ENCODE results near the gene PLAU.

PLAU gene

DNA sequence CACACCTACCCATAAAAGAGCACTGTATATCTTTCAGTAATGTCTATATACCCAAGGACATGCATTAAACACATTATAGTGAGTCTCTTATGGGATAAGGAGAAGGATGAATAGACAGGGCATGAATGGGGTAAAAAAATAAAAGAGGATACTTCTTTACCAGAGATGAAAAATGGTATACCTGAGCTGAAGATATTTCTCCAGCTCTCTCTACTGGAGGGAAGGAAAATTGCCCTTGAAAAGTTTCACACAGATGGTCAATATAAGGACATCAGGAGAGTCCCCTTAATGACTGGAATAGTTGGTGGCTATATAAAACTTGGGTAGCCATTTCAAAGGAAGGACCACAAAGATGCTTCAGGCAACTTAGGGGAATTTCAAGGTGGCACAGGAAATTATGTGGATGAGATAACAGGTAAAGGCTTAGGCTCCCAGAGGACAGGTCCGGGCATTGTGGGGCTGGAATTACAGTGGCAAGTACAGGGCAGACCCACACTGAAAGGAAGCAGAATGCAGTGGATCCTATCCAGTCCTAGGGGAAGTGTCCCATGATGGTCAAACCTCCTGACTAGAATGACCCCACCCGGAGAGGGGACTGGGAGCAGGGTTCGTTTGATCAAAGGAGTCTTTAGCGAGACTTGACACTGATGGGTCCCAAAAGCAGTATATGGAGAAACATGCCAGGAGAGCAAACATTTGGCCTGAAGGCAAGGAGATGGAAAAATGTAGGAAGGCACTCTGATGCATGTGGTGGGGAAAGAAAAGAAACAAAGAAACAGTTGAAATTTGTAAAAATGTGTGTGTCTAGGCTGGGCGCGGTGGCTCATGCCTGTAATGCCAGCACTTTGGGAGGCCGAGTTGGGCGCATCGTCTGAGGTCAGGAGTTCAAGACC lies 35.6 kb downstream of the PLAU start:
- Histone ChIP-seq H3K27ac (ENCODE audit: low read depth in 2 of 2, low read length in 2 of 2) (no peak overlapping the region), H3K4me1 (ENCODE audit: control insufficient read depth in 2 of 2, insufficient read depth in 2 of 2, low read length in 2 of 2) (no peaks in the 10 kb centered on the region), H3K36me3 (ENCODE audit: control insufficient read depth in 2 of 2, insufficient read depth in 2 of 2, low read length in 2 of 2) (no peaks in the 10 kb centered on the region), H3K27me3 (ENCODE audit: control insufficient read depth in 2 of 2, insufficient read depth in 2 of 2, low read length in 2 of 2) (no peaks in the 10 kb centered on the region), H3K4me3 (ENCODE audit: low read length in 2 of 2) (no peak overlapping the region), H3K9ac (ENCODE audit: low read depth in 1 of 2, low read length in 2 of 2) (no peak overlapping the region), H3K9me3 (ENCODE audit: control insufficient read depth in 2 of 2, low read length in 2 of 2) (no peaks in the 10 kb centered on the region)

DNA sequence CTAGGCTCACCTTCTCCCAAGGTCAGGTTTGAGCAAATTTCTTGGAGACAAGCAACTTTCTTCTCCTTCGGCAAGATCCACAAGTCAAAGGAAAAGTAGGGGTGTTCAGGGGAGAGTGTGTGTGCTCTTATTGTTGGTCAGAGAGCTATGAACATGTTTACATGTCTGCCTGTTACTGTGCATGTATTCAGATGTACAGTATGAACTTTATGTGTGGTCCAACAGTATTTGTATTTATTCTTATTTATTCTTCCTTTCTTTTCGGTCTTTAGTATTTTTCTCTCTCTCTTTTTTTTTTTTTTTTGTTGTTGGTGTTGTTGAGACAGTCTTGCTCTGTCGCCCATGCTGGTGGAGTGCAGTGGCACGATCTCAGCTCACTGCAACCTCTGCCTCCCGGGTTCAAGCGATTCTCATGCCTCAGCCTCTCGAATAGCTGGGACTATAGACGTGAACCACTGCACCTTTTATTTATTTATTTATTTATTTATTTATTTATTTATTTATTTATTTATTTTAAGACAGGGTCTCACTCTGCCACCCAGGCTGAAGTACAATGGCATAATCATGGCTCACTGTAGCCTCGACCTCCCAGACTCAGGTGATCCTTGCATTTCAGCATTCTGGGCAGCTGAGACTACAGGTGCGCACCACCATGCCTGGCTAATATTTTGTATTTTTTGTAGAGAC lies 38.2 kb downstream of the PLAU start:
- Histone ChIP-seq H3K4me1 (ENCODE audit: control insufficient read depth in 2 of 2, insufficient read depth in 2 of 2, low read length in 2 of 2) (no peaks in the 10 kb centered on the region), H3K36me3 (ENCODE audit: control insufficient read depth in 2 of 2, insufficient read depth in 2 of 2, low read length in 2 of 2) (no peaks in the 10 kb centered on the region), H3K4me3 (ENCODE audit: low read length in 2 of 2) (no peak overlapping the region), H3K27ac (ENCODE audit: low read depth in 2 of 2, low read length in 2 of 2) (no peak overlapping the region), H3K27me3 (ENCODE audit: control insufficient read depth in 2 of 2, insufficient read depth in 2 of 2, low read length in 2 of 2) (no peaks in the 10 kb centered on the region), H3K9ac (ENCODE audit: low read depth in 1 of 2, low read length in 2 of 2) (no peak overlapping the region), H3K9me3 (ENCODE audit: control insufficient read depth in 2 of 2, low read length in 2 of 2) (no peaks in the 10 kb centered on the region)

DNA sequence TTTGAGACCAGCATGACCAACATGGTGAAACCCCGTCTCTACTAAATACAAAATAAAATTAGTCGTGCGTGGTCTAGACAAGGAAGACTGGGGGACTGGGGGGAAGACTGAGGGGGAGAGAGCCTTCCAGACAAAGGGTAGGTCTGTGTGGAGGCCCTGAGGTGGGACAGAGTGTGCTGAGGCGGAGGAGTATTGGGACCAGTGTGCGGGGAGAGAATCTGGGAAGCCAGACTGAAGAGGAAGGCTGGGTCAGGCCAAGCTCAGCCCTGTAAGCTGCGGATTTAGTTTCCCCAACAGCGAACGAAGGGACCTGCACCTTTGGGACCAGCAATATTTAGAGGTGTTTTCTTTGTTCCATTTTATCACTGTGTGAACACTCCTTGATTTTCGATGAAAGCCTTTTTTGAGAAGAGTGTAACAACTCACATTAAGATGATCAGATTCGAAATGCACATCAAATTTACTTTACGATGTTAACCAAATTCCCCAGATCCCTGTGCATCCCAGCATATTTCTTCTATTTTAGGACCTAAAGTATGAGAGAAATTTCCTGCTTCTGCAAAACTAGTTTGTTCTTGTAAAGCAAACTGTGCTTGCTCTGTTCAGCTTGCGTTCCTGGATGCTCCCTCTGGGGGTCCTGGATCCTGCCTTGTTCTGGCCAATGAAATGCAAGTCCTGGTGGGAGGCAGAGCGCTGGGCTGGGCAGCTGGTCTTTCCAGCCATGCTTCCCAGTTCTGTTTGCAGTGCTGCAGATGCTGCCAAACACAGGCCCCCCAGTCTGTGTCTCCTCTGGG lies 39.4 kb downstream of the PLAU start:
- Histone ChIP-seq H3K9ac (ENCODE audit: low read depth in 1 of 2, low read length in 2 of 2) (no peak overlapping the region), H3K4me1 (ENCODE audit: control insufficient read depth in 2 of 2, insufficient read depth in 2 of 2, low read length in 2 of 2) (no peaks in the 10 kb centered on the region), H3K36me3 (ENCODE audit: control insufficient read depth in 2 of 2, insufficient read depth in 2 of 2, low read length in 2 of 2) (no peaks in the 10 kb centered on the region), H3K27me3 (ENCODE audit: control insufficient read depth in 2 of 2, insufficient read depth in 2 of 2, low read length in 2 of 2) (no peaks in the 10 kb centered on the region), H3K27ac (ENCODE audit: low read depth in 2 of 2, low read length in 2 of 2) (no peak overlapping the region), H3K9me3 (ENCODE audit: control insufficient read depth in 2 of 2, low read length in 2 of 2) (no peaks in the 10 kb centered on the region), H3K4me3 (ENCODE audit: low read length in 2 of 2) (no peak overlapping the region)

DNA sequence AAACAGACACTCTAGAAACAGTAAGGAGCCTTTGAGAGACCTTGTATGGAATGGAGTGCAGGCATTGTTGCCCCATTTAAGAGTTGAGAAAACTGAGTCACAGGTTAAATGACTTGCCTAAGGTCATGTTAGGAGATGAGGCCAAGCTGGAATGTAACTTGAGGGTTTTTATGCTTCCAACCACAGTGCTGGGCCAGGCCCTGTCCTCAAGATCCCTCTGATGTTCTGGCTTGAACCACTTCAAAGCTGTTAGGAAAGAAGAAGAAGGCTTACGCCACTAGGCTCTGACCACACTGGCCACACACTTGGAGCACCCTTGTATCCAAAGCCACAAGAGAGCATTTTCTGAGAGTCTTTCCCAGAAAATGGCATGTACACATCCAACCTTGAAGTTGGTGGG lies 42.7 kb downstream of the PLAU start:
- no peaks in the 10 kb centered on the region for H3K36me3 ChIP-seq (ENCODE audit: control insufficient read depth in 2 of 2, insufficient read depth in 2 of 2, low read length in 2 of 2)

DNA sequence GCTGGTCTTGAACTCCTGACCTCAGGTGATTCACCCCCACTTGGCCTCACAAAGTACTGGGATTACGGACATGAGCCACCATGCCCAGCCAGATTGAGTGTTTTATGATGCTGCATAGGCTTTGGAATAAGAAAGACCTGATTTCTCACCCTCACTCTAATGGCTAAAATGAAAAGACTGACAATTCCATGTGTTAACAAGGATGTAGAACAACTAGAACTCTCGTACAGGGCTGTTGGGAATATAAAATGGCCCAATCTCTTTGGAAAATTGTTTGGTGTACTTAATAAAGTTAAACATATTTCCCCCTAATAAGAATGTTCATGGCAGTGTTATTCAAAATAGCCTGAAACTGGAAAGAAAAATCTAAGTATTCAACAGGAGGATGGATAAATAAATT lies 43.8 kb downstream of the PLAU start:
- H3K9me3 ChIP-seq (ENCODE audit: control insufficient read depth in 2 of 2, low read length in 2 of 2) = no peaks in the 10 kb centered on the region
- H3K4me1 ChIP-seq (ENCODE audit: control insufficient read depth in 2 of 2, insufficient read depth in 2 of 2, low read length in 2 of 2) = peaks cover 10 to 13% of the 10 kb centered on the region in 2 donors
- H3K9ac ChIP-seq (ENCODE audit: low read depth in 1 of 2, low read length in 2 of 2) = no peak overlapping the region
- no peak overlapping the region for H3K27ac ChIP-seq (ENCODE audit: low read depth in 2 of 2, low read length in 2 of 2)
- no peaks in the 10 kb centered on the region for H3K27me3 ChIP-seq (ENCODE audit: control insufficient read depth in 2 of 2, insufficient read depth in 2 of 2, low read length in 2 of 2)
- H3K4me3 ChIP-seq (ENCODE audit: low read length in 2 of 2) = no peak overlapping the region
- H3K36me3 ChIP-seq (ENCODE audit: control insufficient read depth in 2 of 2, insufficient read depth in 2 of 2, low read length in 2 of 2) = no peaks in the 10 kb centered on the region

More for the DNA sequence above, 42.7 kb downstream of the PLAU start:
- Histone ChIP-seq H3K4me1 (ENCODE audit: control insufficient read depth in 2 of 2, insufficient read depth in 2 of 2, low read length in 2 of 2) (peaks cover 10 to 13% of the 10 kb centered on the region in 2 donors), H3K9me3 (ENCODE audit: control insufficient read depth in 2 of 2, low read length in 2 of 2) (no peaks in the 10 kb centered on the region), H3K9ac (ENCODE audit: low read depth in 1 of 2, low read length in 2 of 2) (no peak overlapping the region), H3K4me3 (ENCODE audit: low read length in 2 of 2) (no peak overlapping the region), H3K27ac (ENCODE audit: low read depth in 2 of 2, low read length in 2 of 2) (no peak overlapping the region), H3K27me3 (ENCODE audit: control insufficient read depth in 2 of 2, insufficient read depth in 2 of 2, low read length in 2 of 2) (no peaks in the 10 kb centered on the region)

DNA sequence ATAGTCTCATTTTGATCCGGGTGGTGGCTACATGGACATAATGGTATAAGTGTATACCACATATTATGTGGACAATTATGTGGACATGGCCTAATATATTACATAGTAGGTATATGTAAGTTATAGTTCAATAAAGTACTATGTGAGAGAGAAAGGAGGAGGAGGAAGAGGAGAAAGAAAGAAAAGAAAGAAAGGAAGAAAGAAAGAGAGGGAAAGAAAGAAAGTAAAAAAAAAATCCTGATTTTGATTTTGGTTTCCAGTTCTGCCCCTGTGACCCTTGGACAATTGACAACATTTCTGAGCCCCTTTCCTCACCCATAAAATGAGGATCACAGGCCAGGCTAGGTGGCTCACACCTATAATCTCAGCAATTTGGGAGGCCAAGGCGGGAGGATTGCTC lies 44.8 kb downstream of the PLAU start:
- Histone ChIP-seq H3K4me1 (ENCODE audit: control insufficient read depth in 2 of 2, insufficient read depth in 2 of 2, low read length in 2 of 2) (peaks cover 10 to 13% of the 10 kb centered on the region in 2 donors), H3K9me3 (ENCODE audit: control insufficient read depth in 2 of 2, low read length in 2 of 2) (no peaks in the 10 kb centered on the region), H3K27me3 (ENCODE audit: control insufficient read depth in 2 of 2, insufficient read depth in 2 of 2, low read length in 2 of 2) (no peaks in the 10 kb centered on the region), H3K4me3 (ENCODE audit: low read length in 2 of 2) (no peak overlapping the region), H3K27ac (ENCODE audit: low read depth in 2 of 2, low read length in 2 of 2) (no peak overlapping the region), H3K36me3 (ENCODE audit: control insufficient read depth in 2 of 2, insufficient read depth in 2 of 2, low read length in 2 of 2) (no peaks in the 10 kb centered on the region), H3K9ac (ENCODE audit: low read depth in 1 of 2, low read length in 2 of 2) (no peak overlapping the region)

DNA sequence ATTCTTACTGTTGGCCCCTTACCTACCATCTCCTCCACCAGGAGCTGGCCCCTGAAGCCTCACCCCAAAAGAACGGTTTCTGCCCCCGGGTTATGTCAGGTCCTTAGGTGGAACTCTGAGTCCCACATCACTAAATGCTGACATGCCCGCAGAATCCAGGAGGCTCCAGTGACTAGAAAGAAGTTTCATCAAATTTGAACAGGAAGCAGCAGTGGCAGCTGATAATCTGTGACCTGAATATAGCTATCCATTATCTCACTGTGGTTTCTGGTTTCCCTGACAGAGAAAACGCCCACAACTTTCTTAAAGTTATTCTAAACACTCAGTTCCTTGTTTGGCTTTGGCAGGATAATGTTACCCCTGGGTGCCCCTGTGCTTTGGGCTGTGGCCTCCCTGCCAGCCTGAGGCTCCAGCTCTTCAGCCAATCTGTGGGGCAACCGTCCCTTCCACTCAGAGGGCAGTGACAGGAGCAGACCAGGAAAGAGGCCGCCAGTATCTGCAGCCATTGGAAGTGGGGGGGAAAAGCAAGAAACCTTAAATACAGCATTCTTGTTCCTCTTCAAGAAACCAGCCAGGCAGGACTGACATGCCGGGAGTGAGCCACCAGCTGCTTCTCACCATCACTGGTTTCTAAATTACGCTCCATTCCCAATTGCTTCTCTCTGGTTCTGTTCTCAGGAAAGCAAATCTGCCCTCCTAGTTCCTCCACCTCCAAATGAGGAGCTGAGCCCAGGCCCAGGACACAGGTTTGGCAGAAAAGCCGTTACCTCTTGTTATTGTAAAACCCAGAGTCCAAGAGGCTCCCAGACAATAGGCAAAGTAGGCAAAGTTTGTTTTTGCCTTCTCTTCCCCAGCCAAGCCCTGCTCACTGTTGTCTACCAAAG lies 45.8 kb downstream of the PLAU start:
- Histone ChIP-seq H3K9ac (ENCODE audit: low read depth in 1 of 2, low read length in 2 of 2) (peak overlapping the region in 1 of 2 donors; percentile 47), H3K9me3 (ENCODE audit: control insufficient read depth in 2 of 2, low read length in 2 of 2) (no peaks in the 10 kb centered on the region), H3K36me3 (ENCODE audit: control insufficient read depth in 2 of 2, insufficient read depth in 2 of 2, low read length in 2 of 2) (no peaks in the 10 kb centered on the region), H3K4me1 (ENCODE audit: control insufficient read depth in 2 of 2, insufficient read depth in 2 of 2, low read length in 2 of 2) (peaks cover 10 to 13% of the 10 kb centered on the region in 2 donors), H3K27me3 (ENCODE audit: control insufficient read depth in 2 of 2, insufficient read depth in 2 of 2, low read length in 2 of 2) (no peaks in the 10 kb centered on the region), H3K27ac (ENCODE audit: low read depth in 2 of 2, low read length in 2 of 2) (peak overlapping the region; percentile 51 to 74), H3K4me3 (ENCODE audit: low read length in 2 of 2) (peak overlapping the region in 1 of 2 donors; percentile 16)

DNA sequence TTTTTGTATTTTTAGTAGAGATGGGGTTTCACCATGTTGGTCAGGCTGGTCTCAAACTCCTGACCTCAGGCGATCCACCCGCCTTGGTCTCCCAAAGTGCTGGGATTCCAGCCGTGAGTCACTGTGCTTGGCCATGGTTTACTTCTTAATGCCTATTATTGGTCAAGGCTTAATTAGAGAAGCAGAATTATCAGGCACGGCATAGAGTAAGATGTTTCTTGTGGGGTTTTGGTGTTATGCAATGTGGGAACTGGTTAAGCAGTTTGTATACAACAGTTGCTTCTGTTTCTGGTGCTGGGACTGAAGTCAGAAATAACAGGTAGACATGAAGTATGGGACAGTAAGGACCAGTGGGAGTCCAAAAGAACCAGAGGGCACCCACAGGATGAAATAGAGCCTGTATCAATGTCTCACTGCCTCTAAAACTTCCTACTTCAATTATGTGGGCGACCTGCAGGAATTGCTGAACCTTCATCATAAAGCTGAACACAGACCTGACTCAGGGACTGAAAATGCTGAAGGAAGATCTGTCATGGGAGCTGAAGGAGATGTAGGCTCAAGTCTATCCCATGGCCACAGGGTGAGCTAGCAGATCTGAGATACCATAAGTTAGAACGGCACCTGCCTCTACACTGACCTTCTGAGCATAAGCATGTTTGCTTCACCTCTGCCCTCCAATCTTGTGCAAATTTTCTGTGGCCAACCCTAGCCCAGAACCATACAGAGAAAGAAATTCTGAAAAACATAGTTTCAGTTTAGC lies 48.7 kb downstream of the PLAU start:
- H3K4me1 ChIP-seq (ENCODE audit: control insufficient read depth in 2 of 2, insufficient read depth in 2 of 2, low read length in 2 of 2) = peaks cover 10 to 13% of the 10 kb centered on the region in 2 donors
- no peak overlapping the region for H3K9ac ChIP-seq (ENCODE audit: low read depth in 1 of 2, low read length in 2 of 2)
- no peaks in the 10 kb centered on the region for H3K9me3 ChIP-seq (ENCODE audit: control insufficient read depth in 2 of 2, low read length in 2 of 2)
- H3K27me3 ChIP-seq (ENCODE audit: control insufficient read depth in 2 of 2, insufficient read depth in 2 of 2, low read length in 2 of 2) = no peaks in the 10 kb centered on the region
- H3K27ac ChIP-seq (ENCODE audit: low read depth in 2 of 2, low read length in 2 of 2) = peak overlapping the region; percentile 34 to 45
- H3K4me3 ChIP-seq (ENCODE audit: low read length in 2 of 2) = no peak overlapping the region
- H3K36me3 ChIP-seq (ENCODE audit: control insufficient read depth in 2 of 2, insufficient read depth in 2 of 2, low read length in 2 of 2) = no peaks in the 10 kb centered on the region

DNA sequence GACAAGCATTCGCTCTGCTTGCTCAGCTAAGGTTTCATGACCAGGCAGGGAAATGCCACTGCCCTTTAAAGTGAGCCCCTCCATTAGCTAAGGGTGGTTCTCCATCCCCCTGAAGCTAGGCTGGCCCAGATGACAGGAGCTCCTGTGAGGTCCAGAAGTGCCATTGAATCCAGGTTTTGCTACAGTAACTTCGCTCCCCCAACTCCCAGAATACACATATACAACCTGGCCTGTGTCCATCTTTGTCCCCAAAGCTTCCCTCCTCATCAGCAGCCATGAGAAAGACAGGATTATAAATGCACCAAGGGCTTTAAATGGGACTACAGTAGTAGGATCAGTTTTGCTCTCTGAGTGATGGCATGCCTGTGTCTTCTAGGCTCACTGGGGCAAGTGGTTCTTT lies 51.5 kb downstream of the PLAU start:
- no peak overlapping the region for H3K27ac ChIP-seq (ENCODE audit: low read depth in 2 of 2, low read length in 2 of 2)
- H3K4me3 ChIP-seq (ENCODE audit: low read length in 2 of 2) = no peak overlapping the region
- H3K36me3 ChIP-seq (ENCODE audit: control insufficient read depth in 2 of 2, insufficient read depth in 2 of 2, low read length in 2 of 2) = no peaks in the 10 kb centered on the region
- H3K27me3 ChIP-seq (ENCODE audit: control insufficient read depth in 2 of 2, insufficient read depth in 2 of 2, low read length in 2 of 2) = no peaks in the 10 kb centered on the region
- no peaks in the 10 kb centered on the region for H3K9me3 ChIP-seq (ENCODE audit: control insufficient read depth in 2 of 2, low read length in 2 of 2)
- peaks cover 11 to 14% of the 10 kb centered on the region in 2 donors for H3K4me1 ChIP-seq (ENCODE audit: control insufficient read depth in 2 of 2, insufficient read depth in 2 of 2, low read length in 2 of 2)
- no peak overlapping the region for H3K9ac ChIP-seq (ENCODE audit: low read depth in 1 of 2, low read length in 2 of 2)

All from mucosa of rectum (tissue), 2 donors.